Astrocyte of the spinal cord (primary cell): Measurements from ENCODE around the gene RC3H1.

Experiments
- DNase-seq: peaks from one replicate; pipeline ENCODE4 v3.0.0; 2011; ENCODE audit warnings: low read depth, low spot score
- H3K4me3 ChIP-seq: 2 replicates; pipeline ENCODE4 v1.5.1; 2011; ENCODE audit warnings: low read depth, mild to moderate bottlenecking, low read length, moderate library complexity
- in situ Hi-C: cut with HindIII; loops from 2 replicates; pipeline ENCODE4 v1.10.0; 2017; ENCODE audit warnings: low sequenced_read_pairs
- TF ChIP-seq, protein P1 (sequence below): IDR thresholded peaks from 2 replicates; pipeline ENCODE4 v1.5.1; 2012; ENCODE audit warnings: low read depth, mild to moderate bottlenecking, low read length, inconsistent platforms

Gene RC3H1

GRCh38 chr1:174040387-174040786 is 18.2 kb upstream of the RC3H1 start:
- in situ Hi-C loops = no loop called here
- TF ChIP-seq, protein P1, sequence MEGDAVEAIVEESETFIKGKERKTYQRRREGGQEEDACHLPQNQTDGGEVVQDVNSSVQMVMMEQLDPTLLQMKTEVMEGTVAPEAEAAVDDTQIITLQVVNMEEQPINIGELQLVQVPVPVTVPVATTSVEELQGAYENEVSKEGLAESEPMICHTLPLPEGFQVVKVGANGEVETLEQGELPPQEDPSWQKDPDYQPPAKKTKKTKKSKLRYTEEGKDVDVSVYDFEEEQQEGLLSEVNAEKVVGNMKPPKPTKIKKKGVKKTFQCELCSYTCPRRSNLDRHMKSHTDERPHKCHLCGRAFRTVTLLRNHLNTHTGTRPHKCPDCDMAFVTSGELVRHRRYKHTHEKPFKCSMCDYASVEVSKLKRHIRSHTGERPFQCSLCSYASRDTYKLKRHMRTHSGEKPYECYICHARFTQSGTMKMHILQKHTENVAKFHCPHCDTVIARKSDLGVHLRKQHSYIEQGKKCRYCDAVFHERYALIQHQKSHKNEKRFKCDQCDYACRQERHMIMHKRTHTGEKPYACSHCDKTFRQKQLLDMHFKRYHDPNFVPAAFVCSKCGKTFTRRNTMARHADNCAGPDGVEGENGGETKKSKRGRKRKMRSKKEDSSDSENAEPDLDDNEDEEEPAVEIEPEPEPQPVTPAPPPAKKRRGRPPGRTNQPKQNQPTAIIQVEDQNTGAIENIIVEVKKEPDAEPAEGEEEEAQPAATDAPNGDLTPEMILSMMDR = no peak
- H3K4me3 ChIP-seq = no peak overlapping the region
- peak; percentile 61 for DNase-seq

DNA sequence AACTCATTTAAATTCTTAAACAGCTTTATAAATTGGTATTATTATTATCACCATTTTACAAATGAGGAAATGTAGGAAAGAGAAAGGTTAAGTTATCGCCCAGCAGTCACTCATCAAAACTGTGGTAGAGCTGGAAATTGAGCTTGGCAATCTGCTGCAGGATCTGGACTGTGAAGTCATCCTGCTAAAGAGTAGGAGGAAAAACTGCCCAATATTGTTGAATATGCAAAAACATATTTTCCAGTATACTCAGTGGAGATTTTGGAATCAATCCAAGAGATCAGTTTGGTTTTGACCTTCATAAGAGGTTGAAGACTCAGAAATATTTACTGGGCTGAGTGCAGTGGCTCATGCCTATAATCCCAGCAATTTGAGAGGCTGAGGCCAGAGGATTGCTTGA is 16.9 kb upstream of the RC3H1 start:
- TF ChIP-seq, protein P1 = no peak
- in situ Hi-C loops = no loop called here
- H3K4me3 ChIP-seq = no peak overlapping the region
- DNase-seq = no peak

GRCh38 chr1:174036798-174037197 is 14.6 kb upstream of the RC3H1 start:
- in situ Hi-C loops = no loop called here
- TF ChIP-seq, protein P1 = no peak
- DNase-seq = no peak
- H3K4me3 ChIP-seq = no peak overlapping the region

DNA sequence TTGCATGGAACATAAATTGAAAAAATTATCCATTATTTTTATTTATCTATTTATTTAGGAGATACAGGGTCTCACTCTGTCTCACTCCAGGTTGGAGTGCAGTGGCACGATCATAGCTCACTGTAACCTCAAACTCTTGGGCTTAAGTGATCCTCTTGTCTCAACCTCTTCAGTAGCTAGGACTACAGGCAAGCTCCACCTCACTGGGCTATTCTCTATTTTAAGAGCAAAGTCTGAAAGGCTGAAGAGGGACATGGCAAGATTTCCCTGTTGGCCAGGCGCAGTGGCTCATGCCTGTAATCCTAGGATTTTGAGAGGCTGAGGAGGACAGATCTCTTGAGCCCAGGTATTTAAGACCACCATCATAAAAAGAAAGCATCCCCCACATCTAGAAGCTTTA is 14.0 kb upstream of the RC3H1 start:
- DNase-seq = no peak
- TF ChIP-seq, protein P1 = no peak
- in situ Hi-C loops = no loop called here
- no peak overlapping the region for H3K4me3 ChIP-seq

DNA sequence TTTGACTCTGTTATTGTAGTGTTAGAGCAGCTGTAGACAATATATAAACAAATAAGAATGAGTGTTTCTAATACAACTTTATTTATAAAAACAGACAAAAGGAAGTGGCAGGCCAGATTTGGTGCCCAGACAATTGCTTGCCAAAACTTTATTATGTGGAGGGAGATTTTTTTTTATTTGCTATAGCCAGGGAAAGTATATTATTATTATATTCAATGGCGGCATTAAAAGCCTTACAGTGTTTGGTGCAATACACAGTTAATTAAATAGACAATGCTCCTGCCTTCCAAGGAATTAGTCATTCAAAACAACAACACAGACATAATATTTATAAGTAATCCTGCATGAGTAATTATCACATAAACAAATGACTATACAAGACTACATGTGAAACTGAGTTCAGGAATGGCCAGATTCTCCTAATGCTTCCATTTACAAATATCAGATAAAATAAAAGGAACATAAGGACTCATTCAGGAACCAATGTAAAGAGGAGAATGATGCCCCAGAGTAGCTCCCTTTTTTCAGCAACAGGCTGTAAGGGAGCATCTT is 10.6 kb upstream of the RC3H1 start:
- DNase-seq = no peak
- in situ Hi-C loops = no loop called here
- H3K4me3 ChIP-seq = no peak overlapping the region
- TF ChIP-seq, protein P1 = no peak

GRCh38 chr1:174031099-174031498 is 8.9 kb upstream of the RC3H1 start:
- H3K4me3 ChIP-seq = no peak overlapping the region
- in situ Hi-C loops = no loop called here
- TF ChIP-seq, protein P1 = no peak
- no peak for DNase-seq

DNA sequence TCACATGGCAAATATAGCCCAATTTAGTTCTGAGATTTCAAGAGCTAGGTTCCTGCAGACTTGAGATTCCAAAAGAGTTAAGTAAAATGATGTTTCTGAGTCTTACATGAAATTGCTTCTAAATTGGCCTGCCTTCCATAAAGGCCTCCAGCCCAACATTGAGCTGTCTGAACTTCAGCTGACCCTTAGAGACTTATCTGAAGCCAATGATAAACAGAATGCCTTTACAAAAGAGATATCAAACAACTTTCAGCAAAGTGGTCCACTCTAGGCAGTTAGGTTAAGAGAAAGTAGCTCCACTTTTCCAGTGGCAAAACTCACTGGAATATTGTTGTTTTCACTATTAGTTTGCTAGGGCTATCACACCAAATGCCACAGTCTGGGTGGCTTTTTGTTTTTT is 6.3 kb upstream of the RC3H1 start:
- in situ Hi-C loops = no loop called here
- TF ChIP-seq, protein P1 = no peak
- no peak overlapping the region for H3K4me3 ChIP-seq
- no peak for DNase-seq
